Gastrocnemius medialis (tissue), 4 donors: ENCODE measurements around the gene NAV2. TPM values are rescaled to one million over a fixed set of nuclear protein-coding genes. Genes with fewer than 3 reads are reported as not detected.

Source experiments
- ATAC-seq, 2 donors: fragments of 150-250 bp; one replicate each; pipeline ENCODE4 v1.9.1; 2016
- DNase-seq, 2 donors: peaks; one replicate each; pipeline ENCODE4 v3.0.0-alpha.2; 2019
- H3K27ac ChIP-seq, 4 donors: fragments of 200-600 bp; sonication (generic); 1 replicate in 1 of 4; 2 replicates in 3 of 4; pipeline ENCODE4 v1.5.1; 2016 to 2018; ENCODE audit warnings: mild to moderate bottlenecking in 2 of 4, moderate library complexity in 1 of 4
- H3K27me3 ChIP-seq, 3 donors: fragments of 200-600 bp; sonication (generic) in 2 of 3; 1 replicate in 1 of 3; 2 replicates in 2 of 3; pipeline versions ENCODE4 v1.5.1 to v1.6.0; 2016 to 2019; ENCODE audit warnings: mild to moderate bottlenecking in 1 of 3, moderate library complexity in 1 of 3
- H3K36me3 ChIP-seq, 2 donors: fragments of 200-600 bp; sonication (generic) in 1 of 2; one replicate each; pipeline ENCODE4 v1.5.1; 2017 to 2018
- H3K4me1 ChIP-seq, 2 donors: fragments of 200-600 bp; sonication (generic) in 1 of 2; one replicate each; pipeline ENCODE4 v1.5.1; 2016 to 2017; ENCODE audit warnings: mild to moderate bottlenecking in 2 of 2
- H3K4me3 ChIP-seq, 4 donors: fragments of 200-600 bp; sonication (generic) in 3 of 4; 1 replicate in 1 of 4; 2 replicates in 3 of 4; pipeline ENCODE4 v1.5.1; 2016 to 2019; ENCODE audit warnings: mild to moderate bottlenecking in 2 of 4
- H3K9me3 ChIP-seq, 3 donors: fragments of 200-600 bp; sonication (generic) in 2 of 3; 1 replicate in 1 of 3; 2 replicates in 2 of 3; pipeline ENCODE4 v1.5.1; 2016 to 2019
- CTCF ChIP-seq, 5 experiments: fragments of 450-650 bp in 3 of 5; fragments of 200-600 bp in 2 of 5; sonication (generic) in 2 of 5; IDR thresholded peaks in 4 of 5; conservative IDR thresholded peaks in 1 of 5; 1 replicate in 4 of 5; 2 replicates in 1 of 5; pipeline ENCODE4 v1.5.1; 2016 to 2019; ENCODE audit warnings: antibody characterized with exemption in 5 of 5, mild to moderate bottlenecking in 3 of 5, moderate library complexity in 3 of 5
- POLR2A ChIP-seq, 2 donors: fragments of 450-650 bp; IDR thresholded peaks; one replicate each; pipeline ENCODE4 v1.6.1; 2017; ENCODE audit warnings: antibody characterized with exemption in 2 of 2, mild to moderate bottlenecking in 2 of 2, moderate library complexity in 2 of 2
- in situ Hi-C, 4 donors: fragments of 200-750 bp; cut with MboI; loops; one replicate each; pipeline versions ENCODE4 v1.15.0 to v1.8.0; 2017; ENCODE audit warnings: low sequenced_read_pairs in 4 of 4
- intact Hi-C: fragments of 100-400 bp; cut with DNase I; formaldehyde crosslinking; loops from one replicate; pipeline ENCODE4 v1.15.1; 2023; ENCODE audit warnings: low total_unique reads
- total RNA-seq, 4 donors: library from RNA; depleted of rRNA; stranded (reverse); fragments of >200 nt; gene quantifications; one replicate each; pipeline versions ENCODE4 v1.1.0 to v1.2.3, GENCODE V29; 2016

Gene NAV2
- total RNA-seq, 4 donors from 2014 or later: 3.2 to 7.7 (median 5.5) TPM

GRCh38 chr11:19718051-19718450, 5.4 kb downstream of the NAV2 start:
- no peak overlapping the region for H3K4me3 ChIP-seq
- intact Hi-C loops: loop anchor here (10.0 kb wide), 1 partner anchor 1323 kb away; the partner anchor contains the start of gene LDHA
- in situ Hi-C loops: no loop called here
- ATAC-seq (no peak), DNase-seq (no peak)
- H3K9me3 ChIP-seq: no peaks in the 10 kb centered on the region
- peaks cover 7 to 15% of the 10 kb centered on the region in 2 donors for H3K4me1 ChIP-seq
- H3K36me3 ChIP-seq: no peaks in the 10 kb centered on the region
- H3K27me3 ChIP-seq: peaks cover 19 to 28% (median 22%) of the 10 kb centered on the region in 3 donors
- H3K27ac ChIP-seq: no peak overlapping the region
- TF ChIP-seq POLR2A (IDR thresholded peaks at IDR 0.05): no peak
- no peak for TF ChIP-seq CTCF (IDR thresholded peaks at IDR 0.05 in 4 of 5, conservative IDR thresholded peaks at IDR 0.05 in 1 of 5)

GRCh38 chr11:19718951-19719350, 6.3 kb downstream of the NAV2 start:
- intact Hi-C loops: loop anchor here (10.0 kb wide), 1 partner anchor 1324 kb away; the partner anchor contains the start of gene LDHA
- no peak for ATAC-seq

GRCh38 chr11:19719960-19720359, 7.3 kb downstream of the NAV2 start:
- no peaks in the 10 kb centered on the region for H3K4me1 ChIP-seq
- DNase-seq: no peak
- intact Hi-C loops (loop anchor here (10.0 kb wide), 1 partner anchor 1325 kb away; the partner anchor contains the start of gene LDHA), in situ Hi-C loops (no loop called here)
- no peak for TF ChIP-seq CTCF (IDR thresholded peaks at IDR 0.05 in 4 of 5, conservative IDR thresholded peaks at IDR 0.05 in 1 of 5)
- no peak for TF ChIP-seq POLR2A (IDR thresholded peaks at IDR 0.05)
- H3K27ac ChIP-seq: no peak overlapping the region
- H3K36me3 ChIP-seq: no peaks in the 10 kb centered on the region
- no peaks in the 10 kb centered on the region for H3K9me3 ChIP-seq
- ATAC-seq: no peak
- H3K27me3 ChIP-seq: peaks cover 5 to 9% (median 8%) of the 10 kb centered on the region in 3 donors
- no peak overlapping the region for H3K4me3 ChIP-seq

More at GRCh38 chr11:19718951-19719350, 6.3 kb downstream of the NAV2 start:
- H3K36me3 ChIP-seq: no peaks in the 10 kb centered on the region
- TF ChIP-seq POLR2A (IDR thresholded peaks at IDR 0.05) (no peak), CTCF (IDR thresholded peaks at IDR 0.05 in 4 of 5, conservative IDR thresholded peaks at IDR 0.05 in 1 of 5) (no peak)
- peaks cover 13 to 19% (median 16%) of the 10 kb centered on the region in 3 donors for H3K27me3 ChIP-seq
- in situ Hi-C loops: no loop called here
- no peaks in the 10 kb centered on the region for H3K9me3 ChIP-seq
- H3K4me1 ChIP-seq: peaks cover under 1 to 6% of the 10 kb centered on the region in 2 donors
- no peak for DNase-seq
- H3K27ac ChIP-seq: no peak overlapping the region
- no peak overlapping the region for H3K4me3 ChIP-seq

- Histone ChIP-seq H3K36me3 (no peaks in the 10 kb centered on the region), H3K9me3 (no peaks in the 10 kb centered on the region), H3K27ac (no peak overlapping the region), H3K4me1 (peaks cover 0 to 3% of the 10 kb centered on the region in 2 donors), H3K27me3 (no peaks in the 10 kb centered on the region), H3K4me3 (no peak overlapping the region)
- intact Hi-C loops (no loop called here), in situ Hi-C loops (no loop called here)
- no peak for TF ChIP-seq CTCF (IDR thresholded peaks at IDR 0.05 in 4 of 5, conservative IDR thresholded peaks at IDR 0.05 in 1 of 5)
- TF ChIP-seq POLR2A (IDR thresholded peaks at IDR 0.05): no peak
- DNase-seq (no peak), ATAC-seq (no peak)
Observed at GRCh38 chr11:19721176-19721575, 8.5 kb downstream of the NAV2 start.

GRCh38 chr11:19722702-19723101, 10.1 kb downstream of the NAV2 start:
- H3K36me3 ChIP-seq: no peaks in the 10 kb centered on the region
- ATAC-seq (no peak), DNase-seq (no peak)
- no peaks in the 10 kb centered on the region for H3K9me3 ChIP-seq
- H3K27me3 ChIP-seq: no peaks in the 10 kb centered on the region
- H3K4me3 ChIP-seq: no peak overlapping the region
- peaks cover 0 to 3% of the 10 kb centered on the region in 2 donors for H3K4me1 ChIP-seq
- in situ Hi-C loops (no loop called here), intact Hi-C loops (no loop called here)
- TF ChIP-seq POLR2A (IDR thresholded peaks at IDR 0.05): no peak
- TF ChIP-seq CTCF (IDR thresholded peaks at IDR 0.05 in 4 of 5, conservative IDR thresholded peaks at IDR 0.05 in 1 of 5): no peak
- H3K27ac ChIP-seq: no peak overlapping the region
